HG02885 (cell line): ENCODE data around the gene DDX3Y.

Experiments
- ATAC-seq: cut with Tn5 transposase; IDR thresholded peaks from one replicate; pipeline ENCODE4 v1.9.1; 2021; ENCODE audit warnings: mild to moderate bottlenecking; ENCODE audit not compliant: unreplicated experiment, poor library complexity

The DDX3Y gene

DNA sequence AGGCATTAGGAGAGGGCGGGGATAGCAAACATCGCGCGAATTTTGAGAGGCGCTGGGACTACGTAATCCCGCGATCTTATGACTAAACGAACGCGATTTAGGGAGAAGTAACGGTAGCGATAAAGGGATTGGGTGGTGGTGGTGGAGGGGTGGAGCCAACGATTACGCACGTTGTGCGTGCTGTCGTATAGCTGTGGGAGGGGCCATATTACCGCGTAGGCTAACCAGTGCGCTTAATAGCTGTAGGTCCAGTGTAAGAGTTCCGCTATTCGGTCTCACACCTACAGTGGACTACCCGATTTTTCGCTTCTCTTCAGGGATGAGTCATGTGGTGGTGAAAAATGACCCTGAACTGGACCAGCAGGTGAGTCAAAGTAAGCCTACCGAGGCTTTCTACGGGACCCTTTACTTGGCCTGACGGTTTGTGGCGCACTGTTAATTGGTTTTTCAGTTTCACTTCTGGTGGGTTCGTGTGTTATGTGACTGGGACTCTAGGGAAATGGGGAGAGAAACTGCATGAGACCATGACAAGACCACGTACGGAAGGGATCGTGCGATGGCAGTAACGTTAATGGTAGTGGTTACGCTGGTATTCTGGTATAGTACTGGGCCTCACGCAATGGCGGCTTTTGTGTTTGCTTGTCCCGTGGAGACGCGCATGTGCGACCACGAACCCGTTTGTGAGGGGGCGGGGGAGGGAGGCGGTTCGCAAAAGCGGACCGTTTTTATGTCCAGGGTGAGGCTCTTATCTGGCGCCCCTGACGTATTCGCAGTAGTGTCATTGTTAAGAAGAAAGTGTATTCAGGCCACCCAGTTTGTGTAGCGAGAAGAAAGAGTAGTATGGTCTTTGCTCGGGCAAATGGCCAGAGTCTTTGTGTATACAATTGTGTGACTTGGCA lies at the start of gene DDX3Y:
Gene DDX3Y (plus strand): TSS at position 251 of the 899 bp plus-strand sequence. CDS start 69 bp downstream, at position 320.
- no peak for ATAC-seq

DNA sequence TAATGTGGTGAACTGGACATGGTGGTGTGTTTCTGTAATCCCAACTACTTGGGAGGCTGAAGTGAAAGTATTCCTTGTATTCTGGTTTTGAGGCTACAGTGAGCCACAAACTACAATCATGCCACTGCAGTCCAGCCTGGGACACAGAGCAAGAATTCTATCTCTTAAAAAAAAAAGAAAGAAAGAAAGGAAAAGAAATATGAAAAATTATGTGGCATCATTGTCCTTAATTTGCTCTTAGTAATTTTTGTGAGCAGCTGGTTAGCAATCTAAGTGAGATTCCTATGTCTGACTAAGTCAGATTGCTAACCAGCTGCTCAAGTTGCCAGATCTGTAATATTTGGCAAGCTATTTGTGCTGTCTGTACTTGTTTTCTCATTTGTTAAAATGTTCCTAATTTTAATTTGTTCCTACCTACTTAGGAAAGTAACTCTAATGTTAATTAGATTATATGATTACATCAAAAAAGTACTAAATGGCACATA lies 48.8 kb upstream of the DDX3Y start:
- no peak for ATAC-seq

DNA sequence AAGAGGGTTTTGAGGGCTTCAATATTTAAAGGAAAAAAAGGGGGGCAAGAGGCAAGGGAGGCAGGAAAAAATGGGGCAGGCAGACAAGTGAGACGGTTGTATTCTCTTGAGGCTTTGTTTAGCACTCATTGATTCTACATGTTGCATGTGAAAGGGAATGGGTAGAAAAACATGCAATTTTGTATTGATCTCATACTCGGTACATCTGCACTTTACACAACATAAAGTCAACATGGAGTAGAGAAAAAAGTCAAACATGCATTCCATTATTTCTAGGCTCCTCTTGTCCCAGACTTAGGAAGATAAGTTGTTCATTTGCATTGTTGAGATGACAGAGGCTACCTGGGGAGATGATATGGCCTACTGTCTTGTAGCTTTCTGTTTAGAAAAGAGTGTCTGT lies 36.7 kb upstream of the DDX3Y start:
- no peak for ATAC-seq

DNA sequence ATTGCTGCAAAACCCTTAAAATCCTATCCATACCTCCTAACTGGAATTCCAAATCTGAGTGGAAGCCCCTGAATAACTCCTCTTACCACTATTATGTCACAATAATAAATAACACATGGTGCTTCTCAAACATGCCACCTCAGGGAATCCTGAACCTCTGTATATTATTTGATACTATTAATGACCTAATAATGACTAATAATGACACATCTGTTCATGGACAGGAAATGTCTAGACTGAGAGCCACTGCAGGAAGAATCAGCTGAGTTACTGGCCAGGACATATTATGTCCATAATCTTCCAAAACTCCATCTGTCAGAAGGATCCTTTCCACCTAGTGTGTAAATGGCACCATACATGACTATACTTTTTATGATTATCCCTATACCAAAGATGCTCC lies 7.7 kb upstream of the DDX3Y start:
- no peak for ATAC-seq

DNA sequence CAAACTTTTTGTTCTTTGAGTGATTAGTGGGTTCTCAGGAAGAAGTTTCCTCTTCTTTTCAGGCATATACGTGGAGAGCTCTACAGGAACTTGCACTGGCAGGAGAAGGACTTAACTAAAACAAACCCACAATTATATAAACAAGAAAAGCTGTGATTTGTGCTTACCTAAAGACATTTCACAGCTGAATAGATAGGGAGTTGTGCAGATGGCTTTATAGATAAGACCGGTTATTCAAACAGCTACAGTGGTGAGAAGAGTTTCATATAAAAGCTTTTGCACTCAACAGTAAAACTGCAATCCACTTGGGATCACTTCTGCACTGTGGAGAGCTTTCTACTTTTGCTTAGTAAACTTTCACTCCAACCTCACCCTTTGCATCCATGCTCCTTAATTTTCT lies 6.1 kb upstream of the DDX3Y start:
- ATAC-seq, result no peak

DNA sequence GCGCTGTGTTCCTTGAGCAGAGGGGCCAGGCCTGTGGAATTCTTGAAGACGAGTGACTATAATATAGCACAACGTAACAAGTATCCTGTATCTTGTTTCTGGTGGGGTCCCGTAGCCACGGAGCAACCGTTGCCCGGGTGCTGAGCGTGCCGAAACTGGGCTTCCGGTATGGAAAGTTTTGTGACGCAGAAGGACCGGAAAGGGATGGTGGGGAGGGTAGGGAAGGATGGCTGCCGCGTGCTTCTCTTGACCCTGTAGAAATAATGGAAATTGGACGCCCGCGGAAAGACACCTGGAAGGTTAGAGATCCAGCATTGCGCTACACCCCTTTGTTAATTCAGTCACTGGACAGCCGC lies 827 bp downstream of the DDX3Y start:
- ATAC-seq, result no peak

DNA sequence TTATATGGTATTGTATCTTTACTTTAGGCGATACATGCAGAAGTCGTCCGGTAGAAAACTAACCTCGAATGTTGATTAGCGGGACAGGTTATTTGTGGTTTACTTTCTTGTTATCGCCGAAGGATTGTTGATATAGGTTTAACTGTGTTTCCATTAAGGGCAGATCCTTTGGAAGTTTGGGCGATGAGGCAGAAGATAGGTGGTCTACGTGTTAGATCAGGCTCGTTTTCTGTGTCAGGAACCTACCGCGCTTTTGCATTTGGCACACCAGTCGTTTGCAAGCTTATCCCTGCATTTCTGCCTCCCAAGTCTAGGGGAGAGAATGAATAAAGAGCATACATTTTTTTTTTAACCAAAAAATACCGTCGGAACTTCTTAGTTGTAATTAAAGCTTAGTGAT lies 1.2 kb downstream of the DDX3Y start:
- no peak for ATAC-seq

DNA sequence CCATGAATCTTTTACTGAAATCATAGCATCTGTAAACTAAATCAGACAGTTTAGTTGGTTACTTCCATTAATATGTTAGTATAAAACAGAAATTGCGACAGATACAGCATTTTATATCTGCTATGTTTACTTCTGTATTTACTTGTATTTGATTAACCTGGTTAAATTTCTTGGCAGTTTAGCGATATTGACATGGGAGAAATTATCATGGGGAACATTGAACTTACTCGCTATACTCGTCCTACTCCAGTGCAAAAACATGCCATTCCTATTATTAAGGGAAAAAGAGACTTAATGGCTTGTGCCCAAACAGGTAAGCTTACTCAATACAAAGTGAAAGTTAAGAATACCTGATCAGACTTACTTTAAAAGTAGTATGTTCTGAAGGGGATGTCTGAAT lies 8.9 kb downstream of the DDX3Y start:
- no peak for ATAC-seq

DNA sequence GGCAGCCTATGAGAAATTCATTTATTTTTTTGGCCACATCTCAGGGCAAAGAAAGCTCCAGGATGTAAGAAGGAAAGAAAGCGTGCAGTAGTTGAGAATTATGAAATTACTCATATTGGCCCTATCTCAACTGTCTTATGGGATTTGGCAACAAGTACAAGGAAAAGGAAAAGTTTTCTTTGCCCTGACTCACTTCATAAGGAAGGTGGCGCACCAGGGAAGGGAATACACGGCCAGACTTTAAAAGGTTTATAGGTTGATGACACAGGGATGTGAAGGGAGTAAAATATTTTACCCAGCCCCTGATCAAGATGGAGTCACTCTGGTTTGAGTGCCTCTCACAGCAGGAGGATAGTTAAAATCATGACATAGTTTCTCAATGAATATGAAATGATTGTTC lies 23.4 kb downstream of the DDX3Y start:
- no peak for ATAC-seq

DNA sequence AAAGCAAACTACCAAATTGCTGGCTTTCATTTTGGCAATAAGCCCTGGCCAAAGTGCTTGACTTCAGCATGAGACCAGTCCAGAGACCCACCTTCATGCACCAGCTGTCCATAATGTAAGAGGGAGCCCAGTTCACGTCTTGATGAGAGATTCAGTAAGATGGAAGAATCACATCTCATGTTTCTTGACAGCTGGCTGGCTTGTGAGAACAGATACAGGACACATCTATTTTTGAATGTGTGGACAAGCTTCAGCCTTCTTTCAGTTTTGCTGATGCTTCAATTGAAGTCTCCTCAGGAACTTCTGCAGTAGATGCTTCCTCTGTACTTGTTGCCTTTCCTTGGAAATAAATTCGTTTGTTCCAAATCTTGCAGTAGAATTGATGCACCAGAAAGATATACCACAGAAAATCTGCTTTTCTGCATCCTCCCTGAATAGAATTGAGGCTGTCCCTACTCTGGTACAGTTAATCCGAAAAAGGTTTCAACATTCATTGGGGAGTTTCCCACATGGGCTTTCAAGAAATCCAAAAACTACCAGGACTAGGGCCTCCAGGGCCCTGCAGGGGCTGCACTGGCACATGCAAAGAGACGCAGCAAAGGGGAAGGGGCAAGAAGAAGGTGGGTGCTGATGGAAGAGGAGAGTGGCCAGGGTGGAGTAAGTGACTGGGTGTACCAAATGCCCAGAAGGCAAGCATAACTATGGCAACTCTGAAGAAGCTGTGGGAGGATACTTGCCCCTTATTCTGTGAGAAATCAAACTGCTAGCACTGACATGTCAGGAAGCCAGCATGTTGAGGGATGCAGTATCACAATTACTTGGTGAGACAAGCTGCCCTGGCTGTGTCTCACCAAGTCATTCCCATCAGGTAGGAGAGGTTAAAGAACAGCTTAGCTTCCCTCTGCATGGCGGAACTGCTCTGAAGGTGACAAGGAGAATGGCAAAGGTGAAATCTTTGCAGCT lies 37.3 kb downstream of the DDX3Y start:
- ATAC-seq, result no peak
